HepG2 (cell line): ENCODE results near the gene NSD1. TPM values are rescaled to one million over a fixed set of nuclear protein-coding genes. Genes with fewer than 3 reads are reported as not detected.

Source experiments
- MLLT10 ChIP-seq: sonication (generic); formaldehyde crosslinking; IDR thresholded peaks from 2 replicates; pipeline ENCODE4 v1.4.0; 2020; ENCODE audit warnings: missing genetic modification reagents
- NAIF1 ChIP-seq: sonication (generic); formaldehyde crosslinking; IDR thresholded peaks from 2 replicates; pipeline ENCODE4 v1.5.0; 2020; ENCODE audit warnings: mild to moderate bottlenecking, missing genetic modification reagents, borderline replicate concordance
- PAF1 ChIP-seq: IDR thresholded peaks from 2 replicates; pipeline ENCODE4 v1.6.1; 2016; ENCODE audit warnings: missing genetic modification reagents, missing compliant biosample characterization
- SP4 ChIP-seq: sonication (generic); formaldehyde crosslinking; IDR thresholded peaks from 2 replicates; pipeline ENCODE4 v1.8.1; 2023; ENCODE audit warnings: mild to moderate bottlenecking, missing genetic modification reagents
- ZNF616 ChIP-seq: sonication (generic); formaldehyde crosslinking; IDR thresholded peaks from 2 replicates; pipeline ENCODE4 v1.5.0; 2020; ENCODE audit warnings: low read depth, mild to moderate bottlenecking, missing genetic modification reagents
- polyA plus RNA-seq, 8 experiments: library from polyadenylated mRNA; depleted of rRNA in 3 of 8; stranded (reverse) in 7 of 8; unstranded in 1 of 8; fragments of >200 nt; fragmentation: Illumina TruSeq in 4 of 8; extraction: Trizol in 4 of 8; gene quantifications; 2 replicates each; pipeline versions ENCODE4 v1.2.1 to v1.2.3, GENCODE V29; 2011 to 2016; ENCODE audit warnings: low read depth in 4 of 8, missing spikeins in 1 of 8, mixed read lengths in 1 of 8; ENCODE audit not compliant: insufficient read depth in 1 of 8
- total RNA-seq, 5 experiments: library from RNA; depleted of rRNA; stranded (reverse); fragments of >200 nt; fragmentation: Illumina TruSeq; extraction: Trizol; gene quantifications; 2 replicates each; pipeline ENCODE4 v1.2.3, GENCODE V29; 2016; ENCODE audit warnings: low read depth in 1 of 5
- TF ChIP-seq, protein P1 (sequence below): IDR thresholded peaks from 2 replicates; pipeline ENCODE4 v1.4.0; 2020; ENCODE audit warnings: mild to moderate bottlenecking, missing genetic modification reagents
- TF ChIP-seq, protein P2 (sequence below): sonication (generic); formaldehyde crosslinking; IDR thresholded peaks from 2 replicates; pipeline ENCODE4 v1.5.0; 2020; ENCODE audit warnings: mild to moderate bottlenecking, missing genetic modification reagents, borderline replicate concordance
- TF ChIP-seq, protein P3 (sequence below): sonication (generic); formaldehyde crosslinking; IDR thresholded peaks from 2 replicates; pipeline ENCODE4 v1.5.0; 2020; ENCODE audit warnings: missing genetic modification reagents
- TF ChIP-seq, protein P4 (sequence below): sonication (generic); formaldehyde crosslinking; IDR thresholded peaks from 2 replicates; pipeline ENCODE4 v1.5.0; 2020; ENCODE audit warnings: mild to moderate bottlenecking, low read depth, missing genetic modification reagents, borderline replicate concordance
- TF ChIP-seq, protein P5 (sequence below): sonication (generic); formaldehyde crosslinking; IDR thresholded peaks from 2 replicates; pipeline ENCODE4 v1.9.0; 2021; ENCODE audit warnings: missing genetic modification reagents, borderline replicate concordance

The NSD1 gene
- total and polyA plus RNA-seq, 2 of the 13 experiments (the other 11 are each of a cell fraction or from before 2014, with no cell fraction given), result 0.01 to 0.09 TPM

DNA sequence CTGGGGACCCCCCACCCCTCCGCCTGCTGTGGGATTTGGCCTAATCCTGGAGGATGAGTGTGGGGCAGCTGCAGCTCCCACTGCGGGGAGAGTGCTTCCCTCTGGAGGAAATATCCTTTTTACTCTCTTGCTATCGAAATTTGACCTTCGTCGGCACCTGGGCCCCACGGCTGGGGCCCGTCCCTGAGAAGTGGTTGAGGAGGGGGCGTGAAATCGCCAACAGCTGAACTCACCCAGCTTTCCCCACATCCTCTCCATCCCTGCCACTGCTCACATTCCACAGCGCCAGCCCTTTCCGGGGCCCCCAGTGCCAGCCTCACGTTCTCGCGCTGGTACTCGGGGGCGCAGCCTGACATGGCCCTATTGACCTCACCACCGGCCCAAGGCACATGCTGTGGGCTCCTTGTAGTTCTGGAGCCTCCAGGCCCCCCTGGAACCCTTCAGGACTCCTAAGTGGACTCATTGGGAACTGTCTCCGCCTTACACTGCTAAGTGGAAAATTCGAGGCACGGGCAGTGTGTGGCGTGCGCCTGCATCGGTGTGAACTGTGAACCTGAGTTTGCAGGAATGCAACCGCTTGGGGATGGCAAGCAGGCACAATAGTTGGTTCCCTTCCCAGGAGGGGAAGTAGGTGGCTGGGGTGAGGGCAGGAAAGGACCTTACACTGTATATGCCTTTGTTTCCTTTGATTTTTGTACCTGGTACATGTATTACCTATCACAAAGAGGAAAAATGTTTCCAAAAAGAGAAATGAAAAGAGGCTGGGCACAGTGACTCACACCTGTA, 27.7 kb upstream of the NSD1 start (continued):
- TF ChIP-seq, protein P1, sequence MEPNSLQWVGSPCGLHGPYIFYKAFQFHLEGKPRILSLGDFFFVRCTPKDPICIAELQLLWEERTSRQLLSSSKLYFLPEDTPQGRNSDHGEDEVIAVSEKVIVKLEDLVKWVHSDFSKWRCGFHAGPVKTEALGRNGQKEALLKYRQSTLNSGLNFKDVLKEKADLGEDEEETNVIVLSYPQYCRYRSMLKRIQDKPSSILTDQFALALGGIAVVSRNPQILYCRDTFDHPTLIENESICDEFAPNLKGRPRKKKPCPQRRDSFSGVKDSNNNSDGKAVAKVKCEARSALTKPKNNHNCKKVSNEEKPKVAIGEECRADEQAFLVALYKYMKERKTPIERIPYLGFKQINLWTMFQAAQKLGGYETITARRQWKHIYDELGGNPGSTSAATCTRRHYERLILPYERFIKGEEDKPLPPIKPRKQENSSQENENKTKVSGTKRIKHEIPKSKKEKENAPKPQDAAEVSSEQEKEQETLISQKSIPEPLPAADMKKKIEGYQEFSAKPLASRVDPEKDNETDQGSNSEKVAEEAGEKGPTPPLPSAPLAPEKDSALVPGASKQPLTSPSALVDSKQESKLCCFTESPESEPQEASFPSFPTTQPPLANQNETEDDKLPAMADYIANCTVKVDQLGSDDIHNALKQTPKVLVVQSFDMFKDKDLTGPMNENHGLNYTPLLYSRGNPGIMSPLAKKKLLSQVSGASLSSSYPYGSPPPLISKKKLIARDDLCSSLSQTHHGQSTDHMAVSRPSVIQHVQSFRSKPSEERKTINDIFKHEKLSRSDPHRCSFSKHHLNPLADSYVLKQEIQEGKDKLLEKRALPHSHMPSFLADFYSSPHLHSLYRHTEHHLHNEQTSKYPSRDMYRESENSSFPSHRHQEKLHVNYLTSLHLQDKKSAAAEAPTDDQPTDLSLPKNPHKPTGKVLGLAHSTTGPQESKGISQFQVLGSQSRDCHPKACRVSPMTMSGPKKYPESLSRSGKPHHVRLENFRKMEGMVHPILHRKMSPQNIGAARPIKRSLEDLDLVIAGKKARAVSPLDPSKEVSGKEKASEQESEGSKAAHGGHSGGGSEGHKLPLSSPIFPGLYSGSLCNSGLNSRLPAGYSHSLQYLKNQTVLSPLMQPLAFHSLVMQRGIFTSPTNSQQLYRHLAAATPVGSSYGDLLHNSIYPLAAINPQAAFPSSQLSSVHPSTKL (CRISPR knock-in tag), result peak; percentile 71
- TF ChIP-seq PAF1 (CRISPR knock-in tag), result no peak
- no peak for TF ChIP-seq MLLT10 (CRISPR knock-in tag)
- TF ChIP-seq, protein P2, sequence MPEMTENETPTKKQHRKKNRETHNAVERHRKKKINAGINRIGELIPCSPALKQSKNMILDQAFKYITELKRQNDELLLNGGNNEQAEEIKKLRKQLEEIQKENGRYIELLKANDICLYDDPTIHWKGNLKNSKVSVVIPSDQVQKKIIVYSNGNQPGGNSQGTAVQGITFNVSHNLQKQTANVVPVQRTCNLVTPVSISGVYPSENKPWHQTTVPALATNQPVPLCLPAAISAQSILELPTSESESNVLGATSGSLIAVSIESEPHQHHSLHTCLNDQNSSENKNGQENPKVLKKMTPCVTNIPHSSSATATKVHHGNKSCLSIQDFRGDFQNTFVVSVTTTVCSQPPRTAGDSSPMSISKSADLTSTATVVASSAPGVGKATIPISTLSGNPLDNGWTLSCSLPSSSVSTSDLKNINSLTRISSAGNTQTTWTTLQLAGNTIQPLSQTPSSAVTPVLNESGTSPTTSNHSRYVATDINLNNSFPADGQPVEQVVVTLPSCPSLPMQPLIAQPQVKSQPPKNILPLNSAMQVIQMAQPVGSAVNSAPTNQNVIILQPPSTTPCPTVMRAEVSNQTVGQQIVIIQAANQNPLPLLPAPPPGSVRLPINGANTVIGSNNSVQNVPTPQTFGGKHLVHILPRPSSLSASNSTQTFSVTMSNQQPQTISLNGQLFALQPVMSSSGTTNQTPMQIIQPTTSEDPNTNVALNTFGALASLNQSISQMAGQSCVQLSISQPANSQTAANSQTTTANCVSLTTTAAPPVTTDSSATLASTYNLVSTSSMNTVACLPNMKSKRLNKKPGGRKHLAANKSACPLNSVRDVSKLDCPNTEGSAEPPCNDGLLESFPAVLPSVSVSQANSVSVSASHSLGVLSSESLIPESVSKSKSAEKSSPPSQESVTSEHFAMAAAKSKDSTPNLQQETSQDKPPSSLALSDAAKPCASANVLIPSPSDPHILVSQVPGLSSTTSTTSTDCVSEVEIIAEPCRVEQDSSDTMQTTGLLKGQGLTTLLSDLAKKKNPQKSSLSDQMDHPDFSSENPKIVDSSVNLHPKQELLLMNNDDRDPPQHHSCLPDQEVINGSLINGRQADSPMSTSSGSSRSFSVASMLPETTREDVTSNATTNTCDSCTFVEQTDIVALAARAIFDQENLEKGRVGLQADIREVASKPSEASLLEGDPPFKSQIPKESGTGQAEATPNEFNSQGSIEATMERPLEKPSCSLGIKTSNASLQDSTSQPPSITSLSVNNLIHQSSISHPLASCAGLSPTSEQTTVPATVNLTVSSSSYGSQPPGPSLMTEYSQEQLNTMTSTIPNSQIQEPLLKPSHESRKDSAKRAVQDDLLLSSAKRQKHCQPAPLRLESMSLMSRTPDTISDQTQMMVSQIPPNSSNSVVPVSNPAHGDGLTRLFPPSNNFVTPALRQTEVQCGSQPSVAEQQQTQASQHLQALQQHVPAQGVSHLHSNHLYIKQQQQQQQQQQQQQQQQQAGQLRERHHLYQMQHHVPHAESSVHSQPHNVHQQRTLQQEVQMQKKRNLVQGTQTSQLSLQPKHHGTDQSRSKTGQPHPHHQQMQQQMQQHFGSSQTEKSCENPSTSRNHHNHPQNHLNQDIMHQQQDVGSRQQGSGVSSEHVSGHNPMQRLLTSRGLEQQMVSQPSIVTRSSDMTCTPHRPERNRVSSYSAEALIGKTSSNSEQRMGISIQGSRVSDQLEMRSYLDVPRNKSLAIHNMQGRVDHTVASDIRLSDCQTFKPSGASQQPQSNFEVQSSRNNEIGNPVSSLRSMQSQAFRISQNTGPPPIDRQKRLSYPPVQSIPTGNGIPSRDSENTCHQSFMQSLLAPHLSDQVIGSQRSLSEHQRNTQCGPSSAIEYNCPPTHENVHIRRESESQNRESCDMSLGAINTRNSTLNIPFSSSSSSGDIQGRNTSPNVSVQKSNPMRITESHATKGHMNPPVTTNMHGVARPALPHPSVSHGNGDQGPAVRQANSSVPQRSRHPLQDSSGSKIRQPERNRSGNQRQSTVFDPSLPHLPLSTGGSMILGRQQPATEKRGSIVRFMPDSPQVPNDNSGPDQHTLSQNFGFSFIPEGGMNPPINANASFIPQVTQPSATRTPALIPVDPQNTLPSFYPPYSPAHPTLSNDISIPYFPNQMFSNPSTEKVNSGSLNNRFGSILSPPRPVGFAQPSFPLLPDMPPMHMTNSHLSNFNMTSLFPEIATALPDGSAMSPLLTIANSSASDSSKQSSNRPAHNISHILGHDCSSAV (CRISPR knock-in tag), result no peak
- no peak for TF ChIP-seq ZNF616 (CRISPR knock-in tag)
- no peak for TF ChIP-seq SP4 (CRISPR knock-in tag)
- TF ChIP-seq, protein P3, sequence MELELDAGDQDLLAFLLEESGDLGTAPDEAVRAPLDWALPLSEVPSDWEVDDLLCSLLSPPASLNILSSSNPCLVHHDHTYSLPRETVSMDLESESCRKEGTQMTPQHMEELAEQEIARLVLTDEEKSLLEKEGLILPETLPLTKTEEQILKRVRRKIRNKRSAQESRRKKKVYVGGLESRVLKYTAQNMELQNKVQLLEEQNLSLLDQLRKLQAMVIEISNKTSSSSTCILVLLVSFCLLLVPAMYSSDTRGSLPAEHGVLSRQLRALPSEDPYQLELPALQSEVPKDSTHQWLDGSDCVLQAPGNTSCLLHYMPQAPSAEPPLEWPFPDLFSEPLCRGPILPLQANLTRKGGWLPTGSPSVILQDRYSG (CRISPR knock-in tag), result no peak
- TF ChIP-seq, protein P4, sequence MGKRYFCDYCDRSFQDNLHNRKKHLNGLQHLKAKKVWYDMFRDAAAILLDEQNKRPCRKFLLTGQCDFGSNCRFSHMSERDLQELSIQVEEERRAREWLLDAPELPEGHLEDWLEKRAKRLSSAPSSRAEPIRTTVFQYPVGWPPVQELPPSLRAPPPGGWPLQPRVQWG, result no peak
- no peak for TF ChIP-seq NAIF1
- TF ChIP-seq, protein P5, sequence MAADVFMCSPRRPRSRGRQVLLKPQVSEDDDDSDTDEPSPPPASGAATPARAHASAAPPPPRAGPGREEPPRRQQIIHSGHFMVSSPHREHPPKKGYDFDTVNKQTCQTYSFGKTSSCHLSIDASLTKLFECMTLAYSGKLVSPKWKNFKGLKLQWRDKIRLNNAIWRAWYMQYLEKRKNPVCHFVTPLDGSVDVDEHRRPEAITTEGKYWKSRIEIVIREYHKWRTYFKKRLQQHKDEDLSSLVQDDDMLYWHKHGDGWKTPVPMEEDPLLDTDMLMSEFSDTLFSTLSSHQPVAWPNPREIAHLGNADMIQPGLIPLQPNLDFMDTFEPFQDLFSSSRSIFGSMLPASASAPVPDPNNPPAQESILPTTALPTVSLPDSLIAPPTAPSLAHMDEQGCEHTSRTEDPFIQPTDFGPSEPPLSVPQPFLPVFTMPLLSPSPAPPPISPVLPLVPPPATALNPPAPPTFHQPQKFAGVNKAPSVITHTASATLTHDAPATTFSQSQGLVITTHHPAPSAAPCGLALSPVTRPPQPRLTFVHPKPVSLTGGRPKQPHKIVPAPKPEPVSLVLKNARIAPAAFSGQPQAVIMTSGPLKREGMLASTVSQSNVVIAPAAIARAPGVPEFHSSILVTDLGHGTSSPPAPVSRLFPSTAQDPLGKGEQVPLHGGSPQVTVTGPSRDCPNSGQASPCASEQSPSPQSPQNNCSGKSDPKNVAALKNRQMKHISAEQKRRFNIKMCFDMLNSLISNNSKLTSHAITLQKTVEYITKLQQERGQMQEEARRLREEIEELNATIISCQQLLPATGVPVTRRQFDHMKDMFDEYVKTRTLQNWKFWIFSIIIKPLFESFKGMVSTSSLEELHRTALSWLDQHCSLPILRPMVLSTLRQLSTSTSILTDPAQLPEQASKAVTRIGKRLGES (CRISPR knock-in tag), result no peak
